DMS 273 (cell line): ENCODE measurements around the gene SLC17A2.
A peak's percentile ranks its signal among the peaks of the same experiment; 100 is the strongest.
"Not testable (repeated sequence)": the region's sequence is repeated elsewhere in the genome, so short reads cannot be mapped to it uniquely, and the experiment has no call there.

ENCODE experiments used
- DNase-seq: peaks from one replicate; lab custom pipeline; 2025; ENCODE audit not compliant: unreplicated experiment; lab: John Stamatoyannopoulos, UW

SLC17A2 gene

GRCh38 chr6:25952535-25952934 lies 22.0 kb upstream of the SLC17A2 start:
- no peak for DNase-seq

GRCh38 chr6:25951296-25952032 lies 21.0 kb upstream of the SLC17A2 start:
- DNase-seq, result no peak

- DNase-seq, result no peak
These were observed 19.8 kb upstream of the SLC17A2 start for GRCh38 chr6:25950297-25950696.

- no peak for DNase-seq
These were observed 19.2 kb upstream of the SLC17A2 start for GRCh38 chr6:25949695-25950094.

- DNase-seq, result not testable (repeated sequence)
These were observed 17.0 kb upstream of the SLC17A2 start for GRCh38 chr6:25947492-25947891.

GRCh38 chr6:25946631-25947030 lies 16.1 kb upstream of the SLC17A2 start:
- DNase-seq, result no peak

- not testable (repeated sequence) for DNase-seq
These were observed 15.2 kb upstream of the SLC17A2 start for GRCh38 chr6:25945738-25946137.

GRCh38 chr6:25944688-25945574 lies 14.4 kb upstream of the SLC17A2 start:
- DNase-seq, result no peak

GRCh38 chr6:25943887-25944286 lies 13.4 kb upstream of the SLC17A2 start:
- DNase-seq, result no peak

GRCh38 chr6:25942561-25943147 lies 12.2 kb upstream of the SLC17A2 start:
- DNase-seq, result peak; percentile 52

- no peak for DNase-seq
These were observed 9.1 kb upstream of the SLC17A2 start for GRCh38 chr6:25939593-25939992.

- no peak for DNase-seq
These were observed 5.5 kb upstream of the SLC17A2 start for GRCh38 chr6:25935953-25936352.

- DNase-seq, result no peak
These were observed 4.3 kb upstream of the SLC17A2 start for GRCh38 chr6:25934735-25935313.

- no peak for DNase-seq
These were observed 3.7 kb upstream of the SLC17A2 start for GRCh38 chr6:25934156-25934555.

GRCh38 chr6:25931411-25931709 lies 869 bp upstream of the SLC17A2 start:
- DNase-seq, result no peak

GRCh38 chr6:25929785-25930184 lies 706 bp downstream of the SLC17A2 start:
- not testable (repeated sequence) for DNase-seq

GRCh38 chr6:25928562-25929324 lies 1.7 kb downstream of the SLC17A2 start:
- no peak for DNase-seq

- no peak for DNase-seq
These were observed 2.7 kb downstream of the SLC17A2 start for GRCh38 chr6:25927756-25928216.

GRCh38 chr6:25927178-25927577 lies 3.3 kb downstream of the SLC17A2 start:
- DNase-seq, result no peak

GRCh38 chr6:25925876-25926275 lies 4.6 kb downstream of the SLC17A2 start:
- no peak for DNase-seq

- DNase-seq, result no peak
These were observed 8.2 kb downstream of the SLC17A2 start for GRCh38 chr6:25922301-25922700.
